NT2/D1 (cell line): ENCODE results near the gene MTHFD2.

Experiments
- YY1 ChIP-seq: IDR thresholded peaks from 2 replicates; pipeline ENCODE4 v1.6.1; 2011; ENCODE audit not compliant: insufficient read length, insufficient read depth
- ZNF274 ChIP-seq: IDR thresholded peaks from 2 replicates; pipeline ENCODE4 v1.6.1; 2011; ENCODE audit warnings: mild to moderate bottlenecking, low read depth, low read length

DNA sequence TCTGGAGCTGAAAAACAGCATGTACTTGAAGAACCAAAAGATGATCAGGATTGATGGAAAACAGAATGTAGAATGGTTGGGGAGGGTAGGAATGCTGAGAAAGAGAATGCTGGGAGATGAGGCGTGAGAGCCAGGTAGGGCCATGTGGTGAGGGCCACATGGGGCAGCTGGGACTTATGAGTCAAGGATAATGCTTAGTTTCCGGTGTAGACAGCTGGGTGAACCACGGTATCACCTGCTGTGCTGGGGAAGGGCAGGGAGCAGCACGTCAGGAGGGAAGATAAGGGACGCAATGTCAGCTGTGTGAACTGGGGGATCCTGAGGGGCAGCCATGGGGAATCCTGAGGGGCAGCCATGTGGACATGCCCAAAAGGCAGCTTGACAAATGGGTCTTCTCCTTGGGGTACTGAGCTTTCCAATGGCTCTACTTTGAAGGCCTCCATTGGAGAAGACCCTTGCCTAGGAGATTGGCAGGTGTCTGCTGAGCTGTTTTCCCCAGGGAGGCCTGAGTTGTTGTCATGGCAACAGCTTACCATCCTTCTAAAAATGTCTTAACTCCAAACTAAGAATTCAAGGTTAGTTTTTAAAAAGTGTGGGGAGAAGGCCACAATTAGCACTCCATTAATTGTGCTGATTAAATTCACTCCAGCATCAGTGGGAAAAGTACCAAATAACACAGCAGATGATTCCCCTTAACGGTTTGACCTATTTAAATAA lies 51.1 kb downstream of the MTHFD2 start:
- TF ChIP-seq YY1 (no peak), ZNF274 (no peak)
